Measurements from ENCODE around the gene CHURC1.

CHURC1 gene

GRCh38 chr14:64919618-64920017 is 5.4 kb downstream of the CHURC1 start:
- H3K27me3 Mint-ChIP-seq (ENCODE audit: low read depth): no peaks in the 10 kb centered on the region
- H3K9me3 Mint-ChIP-seq: no peaks in the 10 kb centered on the region
- no peak overlapping the region for H3K27ac Mint-ChIP-seq
- peaks cover 39% of the 10 kb centered on the region for H3K4me1 Mint-ChIP-seq (ENCODE audit: low read depth)
- H3K4me3 Mint-ChIP-seq: no peak overlapping the region
- peaks cover 23% of the 10 kb centered on the region for H3K36me3 Mint-ChIP-seq (ENCODE audit: low read depth)

GRCh38 chr14:64920465-64920864 is 6.2 kb downstream of the CHURC1 start:
- Mint-ChIP-seq H3K36me3 (ENCODE audit: low read depth) (peaks cover 22% of the 10 kb centered on the region), H3K27me3 (ENCODE audit: low read depth) (no peaks in the 10 kb centered on the region), H3K9me3 (no peaks in the 10 kb centered on the region), H3K4me1 (ENCODE audit: low read depth) (peaks cover 35% of the 10 kb centered on the region), H3K27ac (no peak overlapping the region), H3K4me3 (no peak overlapping the region)

GRCh38 chr14:64923015-64923414 is 8.8 kb downstream of the CHURC1 start:
- peaks cover 26% of the 10 kb centered on the region for H3K36me3 Mint-ChIP-seq (ENCODE audit: low read depth)
- H3K27me3 Mint-ChIP-seq (ENCODE audit: low read depth): no peaks in the 10 kb centered on the region
- H3K27ac Mint-ChIP-seq: no peak overlapping the region
- peaks cover 32% of the 10 kb centered on the region for H3K4me1 Mint-ChIP-seq (ENCODE audit: low read depth)
- H3K4me3 Mint-ChIP-seq: no peak overlapping the region
- no peaks in the 10 kb centered on the region for H3K9me3 Mint-ChIP-seq

GRCh38 chr14:64926398-64926995 is 12.2 kb downstream of the CHURC1 start:
- H3K9me3 Mint-ChIP-seq: no peaks in the 10 kb centered on the region
- H3K27me3 Mint-ChIP-seq (ENCODE audit: low read depth): no peaks in the 10 kb centered on the region
- H3K36me3 Mint-ChIP-seq (ENCODE audit: low read depth): peaks cover 28% of the 10 kb centered on the region
- peak overlapping the region; percentile 15 for H3K4me3 Mint-ChIP-seq
- H3K4me1 Mint-ChIP-seq (ENCODE audit: low read depth): peaks cover 28% of the 10 kb centered on the region
- H3K27ac Mint-ChIP-seq: peak overlapping the region; percentile 64

GRCh38 chr14:64927031-64927430 is 12.8 kb downstream of the CHURC1 start:
- Mint-ChIP-seq H3K27me3 (ENCODE audit: low read depth) (no peaks in the 10 kb centered on the region), H3K27ac (no peak overlapping the region), H3K4me1 (ENCODE audit: low read depth) (peaks cover 23% of the 10 kb centered on the region), H3K36me3 (ENCODE audit: low read depth) (peaks cover 24% of the 10 kb centered on the region), H3K4me3 (no peak overlapping the region), H3K9me3 (no peaks in the 10 kb centered on the region)

GRCh38 chr14:64928239-64929013 is 14.2 kb downstream of the CHURC1 start:
- Mint-ChIP-seq H3K4me3 (no peak overlapping the region), H3K27me3 (ENCODE audit: low read depth) (no peaks in the 10 kb centered on the region), H3K4me1 (ENCODE audit: low read depth) (peaks cover 23% of the 10 kb centered on the region), H3K36me3 (ENCODE audit: low read depth) (peaks cover 34% of the 10 kb centered on the region), H3K9me3 (no peaks in the 10 kb centered on the region), H3K27ac (no peak overlapping the region)

- H3K4me1 Mint-ChIP-seq (ENCODE audit: low read depth): peaks cover 19% of the 10 kb centered on the region
- H3K36me3 Mint-ChIP-seq (ENCODE audit: low read depth): peaks cover 34% of the 10 kb centered on the region
- no peaks in the 10 kb centered on the region for H3K27me3 Mint-ChIP-seq (ENCODE audit: low read depth)
Observed at GRCh38 chr14:64929014-64929359, 14.7 kb downstream of the CHURC1 start.

GRCh38 chr14:64930085-64930843 is 16.0 kb downstream of the CHURC1 start:
- Mint-ChIP-seq H3K36me3 (ENCODE audit: low read depth) (peaks cover 39% of the 10 kb centered on the region), H3K27me3 (ENCODE audit: low read depth) (no peaks in the 10 kb centered on the region), H3K4me1 (ENCODE audit: low read depth) (peaks cover 21% of the 10 kb centered on the region), H3K27ac (peak overlapping the region; percentile 67), H3K4me3 (no peak overlapping the region), H3K9me3 (no peaks in the 10 kb centered on the region)

More at GRCh38 chr14:64929014-64929359, 14.7 kb downstream of the CHURC1 start:
- Mint-ChIP-seq H3K9me3 (no peaks in the 10 kb centered on the region), H3K27ac (no peak overlapping the region), H3K4me3 (no peak overlapping the region)

- Mint-ChIP-seq H3K4me3 (no peak overlapping the region), H3K27ac (no peak overlapping the region), H3K4me1 (ENCODE audit: low read depth) (peaks cover 24% of the 10 kb centered on the region), H3K36me3 (ENCODE audit: low read depth) (peaks cover 40% of the 10 kb centered on the region), H3K9me3 (no peaks in the 10 kb centered on the region), H3K27me3 (ENCODE audit: low read depth) (no peaks in the 10 kb centered on the region)
Observed at GRCh38 chr14:64931123-64931522, 16.9 kb downstream of the CHURC1 start.

- Mint-ChIP-seq H3K27ac (no peak overlapping the region), H3K36me3 (ENCODE audit: low read depth) (peaks cover 39% of the 10 kb centered on the region), H3K9me3 (no peaks in the 10 kb centered on the region), H3K4me3 (no peak overlapping the region), H3K27me3 (ENCODE audit: low read depth) (no peaks in the 10 kb centered on the region), H3K4me1 (ENCODE audit: low read depth) (peaks cover 23% of the 10 kb centered on the region)
Observed at GRCh38 chr14:64932231-64932630, 18.0 kb downstream of the CHURC1 start.

GRCh38 chr14:64934338-64934929 is 20.2 kb downstream of the CHURC1 start:
- H3K9me3 Mint-ChIP-seq: no peaks in the 10 kb centered on the region
- no peaks in the 10 kb centered on the region for H3K27me3 Mint-ChIP-seq (ENCODE audit: low read depth)
- no peak overlapping the region for H3K4me3 Mint-ChIP-seq
- peak overlapping the region; percentile 54 for H3K27ac Mint-ChIP-seq
- peaks cover 48% of the 10 kb centered on the region for H3K36me3 Mint-ChIP-seq (ENCODE audit: low read depth)
- peaks cover 36% of the 10 kb centered on the region for H3K4me1 Mint-ChIP-seq (ENCODE audit: low read depth)

- Mint-ChIP-seq H3K9me3 (no peaks in the 10 kb centered on the region), H3K36me3 (ENCODE audit: low read depth) (peaks cover 49% of the 10 kb centered on the region), H3K4me3 (peak overlapping the region; percentile 64), H3K4me1 (ENCODE audit: low read depth) (peaks cover 32% of the 10 kb centered on the region), H3K27ac (peak overlapping the region; percentile 77), H3K27me3 (ENCODE audit: low read depth) (no peaks in the 10 kb centered on the region)
Observed at GRCh38 chr14:64935508-64935907, 21.3 kb downstream of the CHURC1 start.

GRCh38 chr14:64937171-64937820 is 23.0 kb downstream of the CHURC1 start:
- H3K36me3 Mint-ChIP-seq (ENCODE audit: low read depth): peaks cover 47% of the 10 kb centered on the region
- H3K27me3 Mint-ChIP-seq (ENCODE audit: low read depth): no peaks in the 10 kb centered on the region
- peaks cover 31% of the 10 kb centered on the region for H3K4me1 Mint-ChIP-seq (ENCODE audit: low read depth)
- no peak overlapping the region for H3K4me3 Mint-ChIP-seq
- H3K27ac Mint-ChIP-seq: no peak overlapping the region
- no peaks in the 10 kb centered on the region for H3K9me3 Mint-ChIP-seq

- Mint-ChIP-seq H3K4me1 (ENCODE audit: low read depth) (peaks cover 31% of the 10 kb centered on the region), H3K27ac (no peak overlapping the region), H3K9me3 (no peaks in the 10 kb centered on the region), H3K36me3 (ENCODE audit: low read depth) (peaks cover 45% of the 10 kb centered on the region), H3K4me3 (no peak overlapping the region), H3K27me3 (ENCODE audit: low read depth) (no peaks in the 10 kb centered on the region)
Observed at GRCh38 chr14:64937821-64938193, 23.6 kb downstream of the CHURC1 start.

Data from T-helper 1 cell treated with Interleukin-12 subunit alpha and Interleukin-12 subunit beta and Interleukin-4 antibody, amounts not matched to agents 30 μg/mL and 1 μg/mL, for 36 hours (primary cell).